GM12874 (cell line): ENCODE measurements around the gene EPB41L5.

ENCODE experiments used
- TF ChIP-seq, protein P1 (sequence below): IDR thresholded peaks from 2 replicates; pipeline ENCODE4 v1.5.1; 2011; ENCODE audit warnings: low read depth, mild to moderate bottlenecking, control low read depth, low read length, moderate library complexity; ENCODE audit not compliant: insufficient read depth

The EPB41L5 gene

DNA sequence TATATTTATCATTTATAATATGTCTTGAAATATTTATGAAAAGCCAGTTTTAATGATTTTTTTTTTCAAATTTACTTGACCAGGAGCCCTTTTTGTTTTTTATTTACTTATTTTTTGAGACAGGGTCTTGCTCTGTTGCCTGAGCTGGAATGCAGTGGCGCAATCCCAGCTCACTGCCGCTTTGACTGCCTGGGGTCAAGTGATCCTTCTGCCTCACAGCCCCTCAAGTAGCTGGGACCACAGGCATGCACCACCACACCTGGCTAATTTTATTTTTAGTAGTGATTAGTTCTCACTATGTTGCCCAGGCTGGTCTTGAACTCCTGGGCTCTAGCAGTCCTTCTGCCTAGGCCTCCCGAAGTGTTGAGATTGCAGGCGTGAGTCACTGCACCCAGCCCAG is 5.7 kb downstream of the EPB41L5 start:
- TF ChIP-seq, protein P1, sequence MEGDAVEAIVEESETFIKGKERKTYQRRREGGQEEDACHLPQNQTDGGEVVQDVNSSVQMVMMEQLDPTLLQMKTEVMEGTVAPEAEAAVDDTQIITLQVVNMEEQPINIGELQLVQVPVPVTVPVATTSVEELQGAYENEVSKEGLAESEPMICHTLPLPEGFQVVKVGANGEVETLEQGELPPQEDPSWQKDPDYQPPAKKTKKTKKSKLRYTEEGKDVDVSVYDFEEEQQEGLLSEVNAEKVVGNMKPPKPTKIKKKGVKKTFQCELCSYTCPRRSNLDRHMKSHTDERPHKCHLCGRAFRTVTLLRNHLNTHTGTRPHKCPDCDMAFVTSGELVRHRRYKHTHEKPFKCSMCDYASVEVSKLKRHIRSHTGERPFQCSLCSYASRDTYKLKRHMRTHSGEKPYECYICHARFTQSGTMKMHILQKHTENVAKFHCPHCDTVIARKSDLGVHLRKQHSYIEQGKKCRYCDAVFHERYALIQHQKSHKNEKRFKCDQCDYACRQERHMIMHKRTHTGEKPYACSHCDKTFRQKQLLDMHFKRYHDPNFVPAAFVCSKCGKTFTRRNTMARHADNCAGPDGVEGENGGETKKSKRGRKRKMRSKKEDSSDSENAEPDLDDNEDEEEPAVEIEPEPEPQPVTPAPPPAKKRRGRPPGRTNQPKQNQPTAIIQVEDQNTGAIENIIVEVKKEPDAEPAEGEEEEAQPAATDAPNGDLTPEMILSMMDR = no peak

- TF ChIP-seq, protein P1 = no peak
Observed at GRCh38 chr2:120020554-120020953, 7.7 kb downstream of the EPB41L5 start.

DNA sequence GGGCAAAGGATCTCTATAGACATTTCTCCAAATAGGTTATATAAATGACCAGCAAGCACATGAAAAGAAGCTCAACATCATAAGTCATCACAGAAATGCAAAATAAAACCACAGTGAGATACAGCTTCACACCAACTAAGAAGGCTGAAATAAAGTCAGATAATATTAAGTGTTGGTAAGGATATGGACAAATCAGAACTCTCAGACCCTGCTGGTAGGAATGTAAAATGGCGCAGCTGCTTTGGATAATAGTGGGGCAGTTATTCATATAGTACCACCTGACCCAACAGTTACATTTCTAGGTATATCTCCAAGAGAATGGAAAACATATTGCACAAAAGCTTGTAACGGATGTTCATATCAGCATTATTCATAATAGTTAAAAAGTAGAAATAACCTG is 14.0 kb downstream of the EPB41L5 start:
- TF ChIP-seq, protein P1 = no peak

DNA sequence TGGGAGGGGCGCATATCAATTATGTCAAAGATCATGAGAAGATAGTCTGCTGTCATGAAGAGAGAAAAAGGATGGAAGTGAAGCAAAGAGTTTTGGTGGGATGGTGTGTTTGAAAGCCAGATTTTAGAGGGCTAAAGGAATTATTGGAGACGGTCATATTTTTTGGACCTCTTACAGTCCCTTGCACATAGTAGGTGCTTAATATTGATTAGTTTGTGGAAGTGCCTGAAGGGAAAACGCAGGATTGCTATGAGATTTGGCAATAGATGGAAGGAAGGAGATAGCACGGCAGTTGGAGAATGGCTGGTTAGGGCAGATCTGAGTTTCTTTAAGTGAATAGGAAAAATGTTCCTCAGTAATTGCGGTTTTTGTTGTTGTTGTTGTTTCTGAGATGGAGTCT is 15.9 kb downstream of the EPB41L5 start:
- TF ChIP-seq, protein P1 = no peak

- TF ChIP-seq, protein P1 = no peak
Observed at GRCh38 chr2:120029672-120030640, 17.1 kb downstream of the EPB41L5 start.

DNA sequence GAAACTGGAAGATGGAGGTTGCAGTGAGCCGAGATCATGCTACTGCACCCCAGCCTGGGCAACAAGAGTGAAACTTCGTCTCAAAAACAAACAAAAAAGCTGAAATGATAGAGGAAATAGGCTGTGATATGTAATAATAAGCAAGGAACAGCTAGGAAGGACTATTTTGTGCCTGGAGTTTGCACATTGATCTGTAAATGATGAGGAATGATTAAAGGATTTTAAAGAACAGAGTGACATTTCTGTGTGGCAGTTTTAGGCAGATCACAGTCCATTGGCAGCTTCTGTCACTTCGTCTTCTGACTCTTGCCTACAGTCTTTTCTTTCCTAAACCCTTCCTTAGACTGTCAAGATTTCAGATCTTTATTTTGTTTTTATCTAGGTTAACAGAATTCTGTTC is 19.4 kb downstream of the EPB41L5 start:
- TF ChIP-seq, protein P1 = no peak

DNA sequence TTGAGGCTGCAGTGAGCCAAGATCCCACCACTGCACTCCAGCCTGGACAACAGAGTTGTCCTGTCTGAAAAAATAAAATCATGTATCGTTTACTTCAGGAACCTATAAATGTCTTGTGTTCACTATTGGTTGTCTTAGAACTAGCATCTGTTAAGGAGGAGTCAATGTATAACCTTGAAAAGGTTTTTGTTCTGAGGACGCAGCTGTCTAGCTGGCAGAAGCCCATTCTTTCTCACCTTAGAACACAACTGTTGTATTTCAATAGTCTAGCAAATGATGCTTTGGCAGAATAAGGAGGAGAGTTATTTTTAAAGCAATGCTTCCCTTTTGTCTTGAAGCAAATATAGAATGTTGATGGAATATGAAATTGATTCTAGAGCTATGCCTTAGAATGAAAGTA is 21.1 kb downstream of the EPB41L5 start:
- TF ChIP-seq, protein P1 = no peak
